Measurements from ENCODE around the gene MINK1. TPM values are rescaled to one million over a fixed set of nuclear protein-coding genes. Genes with fewer than 3 reads are reported as not detected.

Gene MINK1
- total RNA-seq, 1 experiment from 2014 or later = 68.8 TPM

- H3K18ac ChIP-seq (ENCODE audit: insufficient read length, low read depth, low read length) = no peak overlapping the region
- no peaks in the 10 kb centered on the region for H3K79me2 ChIP-seq (ENCODE audit: insufficient read depth, low read length)
- no peak overlapping the region for H3K14ac ChIP-seq (ENCODE audit: insufficient read depth, low read length)
- Mint-ChIP-seq H3K4me3 (no peak overlapping the region), H3K9me3 (no peaks in the 10 kb centered on the region), H3K27me3 (ENCODE audit: low read depth) (no peaks in the 10 kb centered on the region), H3K27ac (no peak overlapping the region), H3K36me3 (ENCODE audit: insufficient read depth in 1 of 3, low read depth in 3 of 3) (peaks cover 20 to 66% (median 61%) of the 10 kb centered on the region in 3 experiments; a peak in 6 of 7 replicates), H3K4me1 (peaks cover 0 to 5% of the 10 kb centered on the region in 2 experiments; a peak in 1 of 4 replicates)
- H3K23me2 ChIP-seq (ENCODE audit: insufficient read length, low read depth, low read length, poor library complexity, severe bottlenecking) = no peaks in the 10 kb centered on the region
- H3K4me2 ChIP-seq (ENCODE audit: insufficient read depth, insufficient read length, low read length) = no peak overlapping the region
- no peak for TF ChIP-seq CTCF (conservative IDR thresholded peaks at IDR 0.05)
- H2AFZ ChIP-seq (ENCODE audit: low read length) = no peak overlapping the region
- no peak overlapping the region for H4K91ac ChIP-seq (ENCODE audit: insufficient read length, low read depth, low read length)
- H3K9me3 ChIP-seq (ENCODE audit: control insufficient read depth, low read depth, low read length) = no peaks in the 10 kb centered on the region
- no peak overlapping the region for H2BK5ac ChIP-seq (ENCODE audit: insufficient read length, low read length)
- H3K9ac ChIP-seq (ENCODE audit: extremely low read depth, insufficient read length, low read length) = no peak overlapping the region
- no peaks in the 10 kb centered on the region for H3K79me1 ChIP-seq (ENCODE audit: insufficient read depth, low read depth, low read length, poor library complexity, severe bottlenecking)
- no peaks in the 10 kb centered on the region for H3K27me3 ChIP-seq (ENCODE audit: insufficient read depth, low read length)
- H4K8ac ChIP-seq (replicated peaks; ENCODE audit: insufficient read length, low read depth, low read length) = no peak overlapping the region
- H2BK12ac ChIP-seq (ENCODE audit: insufficient read length, low read depth, low read length) = no peak overlapping the region
- no peak overlapping the region for H2AK5ac ChIP-seq (ENCODE audit: insufficient read length, low read length)
- no peak overlapping the region for H2BK15ac ChIP-seq (ENCODE audit: low read depth, low read length)
- no peaks in the 10 kb centered on the region for H4K20me1 ChIP-seq (ENCODE audit: control insufficient read depth, insufficient read depth, insufficient read length)
- no peak for DNase-seq
- H3K23ac ChIP-seq (ENCODE audit: insufficient read length, low read depth, low read length) = no peak overlapping the region
- H3K4me1 ChIP-seq (ENCODE audit: insufficient read depth, low read length) = no peaks in the 10 kb centered on the region
- no peak overlapping the region for H4K5ac ChIP-seq (ENCODE audit: insufficient read length, low read depth, low read length)
- H3K56ac ChIP-seq (ENCODE audit: insufficient read length, low read depth, low read length) = no peak overlapping the region
- no peak overlapping the region for H3K4ac ChIP-seq (ENCODE audit: low read depth, low read length)
- no peak overlapping the region for H3K27ac ChIP-seq (ENCODE audit: insufficient read length, low read depth, low read length)
- no CpG with 5 or more reads among the region's 18 CpGs for WGBS (ENCODE audit: extremely low coverage, insufficient read length, low lambda C conversion rate)
- H3T11ph ChIP-seq (ENCODE audit: low read length) = no peak overlapping the region
- H2BK20ac ChIP-seq (ENCODE audit: low read depth, low read length, poor library complexity, severe bottlenecking) = no peak overlapping the region
- H2BK120ac ChIP-seq (ENCODE audit: low read depth, low read length, poor library complexity, severe bottlenecking) = no peak overlapping the region
Measured at GRCh38 chr17:4887581-4887980, 54.4 kb downstream of the MINK1 start.
